Measurements from ENCODE around the gene SFTPB.

DNA sequence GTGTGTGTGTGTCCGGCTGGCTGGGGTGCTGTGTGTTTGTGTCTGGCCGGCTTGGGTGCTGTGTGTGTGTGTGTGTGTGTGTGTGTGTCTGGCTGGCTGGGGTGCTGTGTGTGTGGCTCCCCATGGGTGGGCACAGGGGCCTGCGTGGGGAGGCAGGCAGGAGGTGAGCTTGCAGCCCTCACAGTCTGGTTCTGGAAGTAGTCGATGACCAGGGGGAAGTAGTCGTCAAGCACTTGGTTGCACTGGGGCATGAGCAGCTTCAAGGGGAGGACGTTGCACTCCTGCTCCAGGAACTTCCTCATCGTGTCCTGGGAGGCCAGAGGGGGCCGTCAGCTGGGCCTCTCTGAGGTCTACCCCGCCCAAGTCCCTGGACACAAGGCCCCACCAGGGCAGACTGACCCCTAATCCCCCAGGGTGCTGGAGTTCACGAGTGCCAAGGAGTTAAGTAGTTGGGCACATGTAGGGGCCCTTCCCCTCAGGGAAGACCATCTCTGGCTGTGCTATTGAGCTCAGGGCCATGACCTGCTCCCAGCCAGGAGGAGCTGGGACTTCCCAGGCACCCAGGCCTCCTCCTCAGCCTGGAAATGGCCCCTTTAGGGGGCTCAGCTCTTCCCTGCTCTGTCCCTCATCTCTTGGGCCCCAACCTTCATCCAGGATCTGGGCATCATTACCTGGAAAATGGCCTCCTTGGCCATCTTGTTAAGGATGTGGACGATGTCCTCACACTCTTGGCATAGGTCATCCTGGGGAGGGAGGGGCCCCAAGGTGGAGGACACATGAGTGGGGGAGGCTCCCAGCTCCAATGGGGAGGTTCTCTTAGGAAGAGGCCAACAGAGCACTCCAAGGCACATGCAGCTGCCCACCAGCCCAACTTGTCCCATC is 1.3 kb downstream of the SFTPB start:
- TF ChIP-seq POLR2A (IDR thresholded peaks at IDR 0.05; ENCODE audit: low read length), result no peak
- no peak for TF ChIP-seq GATA1 (IDR thresholded peaks at IDR 0.05; ENCODE audit: low read depth, low read length)
